ENCODE data around the gene TOP3B. TPM values are rescaled to one million over a fixed set of nuclear protein-coding genes. Genes with fewer than 3 reads are reported as not detected.

Gene TOP3B
- total and polyA plus RNA-seq, 9 of the 15 experiments (the other 6 are each of a cell fraction or from before 2014, with no cell fraction given) = 3.0 to 188 (median 112) TPM

- TF ChIP-seq ZNF277 (CRISPR knock-in tag; IDR thresholded peaks at IDR 0.05; ENCODE audit: borderline replicate concordance) = no peak
- no peak for TF ChIP-seq NR0B1 (IDR thresholded peaks at IDR 0.05; ENCODE audit: partially characterized antibody)
- TF ChIP-seq YY1 (IDR thresholded peaks at IDR 0.05; ENCODE audit: borderline replicate concordance in 1 of 3, control insufficient read depth in 1 of 3, extremely low read depth in 1 of 3, insufficient read depth in 3 of 3, insufficient read length in 1 of 3, insufficient replicate concordance in 2 of 3, low read depth in 1 of 3, low read length in 2 of 3) = peak in 1 of 3 experiments; percentile 18
- TF ChIP-seq CREB3 (tag; conservative IDR thresholded peaks at IDR 0.05; ENCODE audit: low read depth) = no peak
- TF ChIP-seq VEZF1 (CRISPR knock-in tag; IDR thresholded peaks at IDR 0.05) = no peak
- no peak for TF ChIP-seq ZNF740 (CRISPR knock-in tag; IDR thresholded peaks at IDR 0.05)
- peak in 1 of 2 experiments; percentile 39; a peak in 1 of 4 replicates for TF ChIP-seq ZNF740 (tag; IDR thresholded peaks at IDR 0.05)
- no peak for TF ChIP-seq ZNF551 (CRISPR knock-in tag; IDR thresholded peaks at IDR 0.05)
- no peak for TF ChIP-seq ZNF232 (CRISPR knock-in tag; IDR thresholded peaks at IDR 0.05)
- no peak for TF ChIP-seq ZNF24 (IDR thresholded peaks at IDR 0.05)
- TF ChIP-seq MYBL2 (IDR thresholded peaks at IDR 0.05; ENCODE audit: low read depth) = no peak
- TF ChIP-seq MYBL2 (CRISPR knock-in tag; IDR thresholded peaks at IDR 0.05; ENCODE audit: borderline replicate concordance) = no peak
- no peak for TF ChIP-seq RNF219 (CRISPR knock-in tag; IDR thresholded peaks at IDR 0.05)
- TF ChIP-seq PTBP1 (IDR thresholded peaks at IDR 0.05; ENCODE audit: low read depth, low read length) = peak; percentile 59; the same call in 1 of the 2 replicates
- no peak for TF ChIP-seq ZNF79 (CRISPR knock-in tag; IDR thresholded peaks at IDR 0.05; ENCODE audit: low read depth)
- no peak for TF ChIP-seq ZNF12 (CRISPR knock-in tag; IDR thresholded peaks at IDR 0.05)
- no peak for TF ChIP-seq CBFA2T2 (conservative IDR thresholded peaks at IDR 0.05)
Measured at GRCh38 chr22:21923163-21923561, 59.4 kb downstream of the TOP3B start (continued).
